HepG2 (cell line): ENCODE measurements around the gene GPR62. TPM values are rescaled to one million over a fixed set of nuclear protein-coding genes. Genes with fewer than 3 reads are reported as not detected.

ENCODE experiments used
- CENPT ChIP-seq: sonication (generic); formaldehyde crosslinking; IDR thresholded peaks from 2 replicates; pipeline ENCODE4 v1.8.0; 2022; ENCODE audit warnings: low read depth, mild to moderate bottlenecking, moderate library complexity, missing genetic modification reagents
- E2F1 ChIP-seq: sonication (generic); formaldehyde crosslinking; IDR thresholded peaks from 2 replicates; pipeline ENCODE4 v1.5.0; 2020; ENCODE audit warnings: missing genetic modification reagents
- ERF ChIP-seq: IDR thresholded peaks from 2 replicates; pipeline ENCODE4 v1.6.1; 2018; ENCODE audit warnings: missing biosample characterization, missing genetic modification reagents
- HDAC1 ChIP-seq: sonication (generic); formaldehyde crosslinking; IDR thresholded peaks from 2 replicates; pipeline ENCODE4 v1.5.1; 2020; ENCODE audit warnings: mild to moderate bottlenecking, missing genetic modification reagents
- MXI1 ChIP-seq: IDR thresholded peaks from 3 replicates; pipeline ENCODE4 v1.6.1; 2012; ENCODE audit warnings: low read depth, low read length, inconsistent platforms, borderline replicate concordance
- NCOA1 ChIP-seq: sonication (generic); formaldehyde crosslinking; IDR thresholded peaks from 2 replicates; pipeline ENCODE4 v1.9.0; 2021; ENCODE audit warnings: missing genetic modification reagents
- PHF20 ChIP-seq: sonication (generic); formaldehyde crosslinking; IDR thresholded peaks from 2 replicates; pipeline ENCODE4 v1.5.0; 2020; ENCODE audit warnings: mild to moderate bottlenecking, missing genetic modification reagents
- RFX3 ChIP-seq: IDR thresholded peaks from 2 replicates; pipeline ENCODE4 v1.6.1; 2016; ENCODE audit warnings: missing biosample characterization, missing genetic modification reagents
- SKIL ChIP-seq: sonication (generic); formaldehyde crosslinking; IDR thresholded peaks from 2 replicates; pipeline ENCODE4 v1.8.0; 2022; ENCODE audit warnings: missing genetic modification reagents, mild to moderate bottlenecking, moderate library complexity, borderline replicate concordance
- STAG1 ChIP-seq: sonication (generic); formaldehyde crosslinking; IDR thresholded peaks from 2 replicates; pipeline ENCODE4 v1.4.0; 2020; ENCODE audit warnings: missing genetic modification reagents
- TSC22D2 ChIP-seq: sonication (generic); formaldehyde crosslinking; IDR thresholded peaks from 2 replicates; pipeline ENCODE4 v1.5.1; 2020; ENCODE audit warnings: missing genetic modification reagents, mild to moderate bottlenecking, borderline replicate concordance
- ZBTB21 ChIP-seq: sonication (generic); formaldehyde crosslinking; IDR thresholded peaks from 2 replicates; pipeline ENCODE4 v1.4.0; 2020; ENCODE audit warnings: missing genetic modification reagents
- ZBTB38 ChIP-seq: sonication (generic); formaldehyde crosslinking; IDR thresholded peaks from 2 replicates; pipeline ENCODE4 v1.5.1; 2020; ENCODE audit warnings: mild to moderate bottlenecking, missing genetic modification reagents
- ZBTB7B ChIP-seq: sonication (generic); formaldehyde crosslinking; IDR thresholded peaks from 2 replicates; pipeline ENCODE4 v1.4.0; 2020; ENCODE audit warnings: missing genetic modification reagents
- ZNF460 ChIP-seq: sonication (generic); formaldehyde crosslinking; IDR thresholded peaks from 2 replicates; pipeline ENCODE4 v1.5.1; 2020; ENCODE audit warnings: missing genetic modification reagents, mild to moderate bottlenecking, borderline replicate concordance
- ZNF572 ChIP-seq: sonication (generic); formaldehyde crosslinking; IDR thresholded peaks from 2 replicates; pipeline ENCODE4 v1.5.1; 2020; ENCODE audit warnings: mild to moderate bottlenecking, missing genetic modification reagents
- ZNF709 ChIP-seq: sonication (generic); formaldehyde crosslinking; IDR thresholded peaks from 2 replicates; pipeline ENCODE4 v1.5.0; 2020; ENCODE audit warnings: mild to moderate bottlenecking, missing genetic modification reagents
- ZNF83 ChIP-seq: sonication (generic); formaldehyde crosslinking; IDR thresholded peaks from 2 replicates; pipeline ENCODE4 v1.4.0; 2020; ENCODE audit warnings: missing genetic modification reagents, mild to moderate bottlenecking, borderline replicate concordance
- polyA plus RNA-seq, 8 experiments: library from polyadenylated mRNA; depleted of rRNA in 3 of 8; stranded (reverse) in 7 of 8; unstranded in 1 of 8; fragments of >200 nt; fragmentation: Illumina TruSeq in 4 of 8; extraction: Trizol in 4 of 8; gene quantifications; 2 replicates each; pipeline versions ENCODE4 v1.2.1 to v1.2.3, GENCODE V29; 2011 to 2016; ENCODE audit warnings: low read depth in 4 of 8, missing spikeins in 1 of 8, mixed read lengths in 1 of 8; ENCODE audit not compliant: insufficient read depth in 1 of 8
- total RNA-seq, 5 experiments: library from RNA; depleted of rRNA; stranded (reverse); fragments of >200 nt; fragmentation: Illumina TruSeq; extraction: Trizol; gene quantifications; 2 replicates each; pipeline ENCODE4 v1.2.3, GENCODE V29; 2016; ENCODE audit warnings: low read depth in 1 of 5

Gene GPR62
- total and polyA plus RNA-seq, 2 of the 13 experiments (the other 11 are each of a cell fraction or from before 2014, with no cell fraction given) = not detected

- TF ChIP-seq SKIL (no peak), E2F1 (no peak), ZBTB38 (CRISPR knock-in tag) (0 out of 2 replicates have a peak, but pooled peaks have one; percentile 49), ZNF572 (CRISPR knock-in tag) (0 out of 2 replicates have a peak, but pooled peaks have one; percentile 38), MXI1 (no peak), STAG1 (CRISPR knock-in tag) (peak; percentile 7; the same call in 1 of the 2 replicates), ERF (CRISPR knock-in tag) (no peak), HDAC1 (CRISPR knock-in tag) (no peak), TSC22D2 (CRISPR knock-in tag) (no peak), ZNF460 (CRISPR knock-in tag) (no peak), ZNF83 (CRISPR knock-in tag) (no peak), PHF20 (CRISPR knock-in tag) (no peak), CENPT (CRISPR knock-in tag) (no peak), ZBTB21 (CRISPR knock-in tag) (no peak), NCOA1 (CRISPR knock-in tag) (0 out of 2 replicates have a peak, but pooled peaks have one; percentile 48), ZBTB7B (0 out of 2 replicates have a peak, but pooled peaks have one; percentile 23), RFX3 (CRISPR knock-in tag) (peak; percentile 78), ZNF709 (CRISPR knock-in tag) (0 out of 2 replicates have a peak, but pooled peaks have one; percentile 11)
Observed at GRCh38 chr3:51975852-51976549, 20.8 kb downstream of the GPR62 start (continued).
